Esophagus squamous epithelium (tissue), 4 donors: ENCODE results near the gene CNPY1.

Source experiments
- CTCF ChIP-seq, 6 experiments: fragments of 450-650 bp in 4 of 6; fragments of 200-600 bp in 2 of 6; sonication (generic) in 2 of 6; IDR thresholded peaks; one replicate each; pipeline ENCODE4 v1.5.1; 2016 to 2019; ENCODE audit warnings: antibody characterized with exemption in 6 of 6, mild to moderate bottlenecking in 4 of 6, moderate library complexity in 4 of 6
- POLR2A ChIP-seq, 4 donors: fragments of 450-650 bp; IDR thresholded peaks; one replicate each; pipeline ENCODE4 v1.6.1; 2017; ENCODE audit warnings: antibody characterized with exemption in 4 of 4, mild to moderate bottlenecking in 4 of 4, moderate library complexity in 3 of 4

- no peak for TF ChIP-seq CTCF (IDR thresholded peaks at IDR 0.05)
- no peak for TF ChIP-seq POLR2A (IDR thresholded peaks at IDR 0.05)
These were observed 37.0 kb downstream of the CNPY1 start for GRCh38 chr7:155509359-155509724.
